CD1c-positive myeloid dendritic cell (primary cell): ENCODE results near the gene POU6F2.

ENCODE experiments used
- DNase-seq: peaks from one replicate; pipeline ENCODE4 v3.0.0-alpha.2; 2016; ENCODE audit errors: extremely low spot score

POU6F2 gene

DNA sequence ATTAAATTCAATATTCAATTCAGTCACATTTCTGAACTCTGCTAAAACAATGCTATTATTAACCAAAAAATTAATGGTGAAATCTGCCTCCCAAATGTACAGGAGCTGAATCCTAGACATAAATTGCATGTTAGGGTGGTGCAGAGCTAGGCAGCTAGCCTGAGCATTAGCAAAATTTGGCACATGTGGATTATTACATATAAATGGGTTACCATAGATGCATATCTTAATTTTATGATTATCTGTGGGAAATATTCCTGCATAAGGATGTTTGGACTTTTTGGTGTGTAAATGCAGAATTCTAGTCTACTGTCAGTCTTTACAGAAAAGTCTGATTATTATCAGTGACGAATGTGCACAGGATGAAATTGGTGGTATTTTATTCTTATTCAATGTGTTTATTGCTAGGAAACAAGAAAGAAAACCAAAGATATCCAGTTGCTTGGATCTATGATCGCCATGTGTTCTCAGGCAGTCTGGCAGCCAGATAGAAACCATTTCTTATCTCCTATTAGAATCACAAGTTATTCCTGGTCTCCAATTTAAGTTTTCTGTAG, 150.7 kb downstream of the POU6F2 start:
- DNase-seq, result no peak

DNA sequence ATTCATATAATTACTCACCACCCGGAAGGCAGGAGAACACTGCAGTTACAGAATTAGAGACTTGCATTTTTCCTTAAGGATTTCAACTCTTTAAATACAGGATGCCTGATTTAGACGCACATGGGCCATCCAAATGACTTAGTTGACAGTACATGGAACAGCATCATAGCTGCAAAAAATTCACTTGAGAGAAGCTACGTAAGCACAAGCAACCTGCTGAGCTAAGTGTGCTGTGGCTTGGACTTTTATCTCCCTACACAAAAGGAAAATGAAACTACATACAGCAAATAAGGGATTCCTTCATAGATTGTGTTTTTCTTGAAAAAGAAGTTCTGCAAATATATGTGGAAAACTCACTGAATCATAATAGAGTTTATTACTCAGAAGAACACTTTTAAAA, 152.6 kb downstream of the POU6F2 start:
- DNase-seq, result no peak

DNA sequence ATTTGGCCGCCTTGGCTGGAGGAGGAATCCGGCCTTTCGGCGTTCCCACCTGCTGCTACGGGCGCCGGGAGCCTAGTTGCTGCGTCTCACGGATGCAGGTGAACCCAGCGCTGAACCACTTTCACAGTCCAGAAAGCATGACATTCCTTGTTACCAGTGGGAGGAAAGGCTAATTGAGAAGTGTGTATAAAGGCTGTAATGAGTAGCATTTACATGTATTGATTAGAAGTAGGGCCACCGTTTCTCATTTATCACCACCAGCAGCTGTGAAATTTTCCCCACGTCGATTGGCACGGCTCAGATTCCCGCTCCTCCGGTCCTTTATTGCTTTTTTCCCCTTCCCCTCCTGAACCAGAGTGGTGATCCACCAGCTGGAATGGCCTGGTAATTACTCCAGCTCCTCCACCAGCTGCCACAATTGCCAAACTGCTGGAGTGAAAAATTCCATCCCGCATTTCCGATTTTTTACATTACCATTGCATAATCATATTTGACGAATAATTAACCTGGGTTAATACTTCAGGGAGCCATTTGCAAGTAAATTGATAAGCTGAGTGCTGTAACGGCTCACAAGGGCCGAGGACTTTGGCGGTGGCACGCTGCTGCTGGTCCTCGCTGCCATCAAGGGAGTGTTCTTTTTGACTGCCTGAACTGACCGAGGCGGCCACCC, 153.3 kb downstream of the POU6F2 start:
- DNase-seq, result no peak

DNA sequence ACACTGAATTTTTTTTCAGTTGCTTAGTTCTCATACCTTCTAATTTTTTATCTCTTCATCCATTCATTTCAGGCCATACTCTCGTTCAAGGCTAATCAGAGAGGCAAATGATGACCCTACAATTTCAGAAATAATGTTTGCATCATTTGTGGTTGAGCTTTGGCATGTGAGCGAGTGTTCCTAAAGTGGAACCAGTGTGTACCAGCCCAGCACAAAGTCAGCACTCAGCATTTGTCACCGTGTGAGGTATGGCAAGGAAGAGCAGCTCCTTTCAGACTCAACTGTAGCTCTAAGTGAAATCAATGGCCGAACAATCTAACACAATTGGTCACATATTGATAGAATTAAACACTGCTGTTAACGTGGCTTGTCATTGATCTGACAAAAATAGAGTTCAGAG, 154.6 kb downstream of the POU6F2 start:
- DNase-seq, result no peak

DNA sequence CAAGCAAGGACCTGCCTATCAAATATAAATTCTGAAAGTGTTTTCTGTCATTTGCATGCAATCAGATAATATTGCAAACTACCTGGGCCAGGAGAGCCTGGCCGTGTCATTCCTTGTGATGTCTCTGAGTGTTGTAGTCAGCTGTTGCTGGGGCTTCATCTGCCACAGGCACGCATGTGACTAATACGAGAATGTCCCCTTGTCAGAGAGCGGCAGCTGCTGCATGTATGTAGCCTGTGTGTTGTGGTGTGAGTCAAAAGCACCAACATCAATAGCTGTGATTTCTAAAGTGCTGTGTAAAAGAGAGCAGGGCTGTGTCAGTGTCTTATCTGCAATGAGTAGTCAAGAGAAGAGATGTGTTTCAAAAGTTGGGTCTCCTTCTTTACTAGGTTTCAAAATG, 155.4 kb downstream of the POU6F2 start:
- no peak for DNase-seq

DNA sequence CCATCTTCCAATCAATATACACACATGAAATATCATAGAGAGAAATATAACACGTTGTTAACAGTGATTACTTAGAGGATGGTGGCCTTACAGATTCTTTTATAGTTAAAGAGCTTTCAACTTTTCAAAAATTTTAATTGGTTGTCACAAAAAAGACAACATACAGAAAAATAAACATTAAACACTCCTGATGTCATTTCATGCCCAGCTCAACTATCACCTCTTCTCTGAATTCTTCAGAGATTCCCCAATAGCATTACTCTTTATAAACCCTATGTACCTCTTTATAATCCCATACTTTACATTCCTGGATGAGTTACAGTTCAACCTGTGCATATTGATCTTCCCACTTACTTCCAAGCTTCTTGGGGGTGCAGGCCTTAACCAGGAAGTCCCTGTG, 159.8 kb downstream of the POU6F2 start:
- DNase-seq, result no peak

DNA sequence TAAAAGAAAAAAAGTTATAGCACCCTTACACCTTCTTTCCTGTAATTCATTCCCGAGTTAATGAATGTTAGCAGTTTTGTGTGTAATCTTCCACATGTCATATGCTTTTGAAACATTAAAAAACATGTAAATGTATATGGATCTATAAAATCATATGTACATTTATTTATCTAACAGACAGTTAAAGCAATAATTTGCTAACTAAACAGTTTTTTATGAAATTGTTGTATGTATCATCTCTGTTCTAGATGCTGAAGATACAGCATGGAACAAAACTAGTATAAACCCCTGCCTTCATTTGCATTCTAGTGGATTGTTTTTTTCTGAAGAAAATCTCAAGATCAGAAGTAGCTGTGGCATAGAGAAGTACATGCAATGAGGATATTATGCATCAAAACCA, 165.0 kb downstream of the POU6F2 start:
- no peak for DNase-seq

DNA sequence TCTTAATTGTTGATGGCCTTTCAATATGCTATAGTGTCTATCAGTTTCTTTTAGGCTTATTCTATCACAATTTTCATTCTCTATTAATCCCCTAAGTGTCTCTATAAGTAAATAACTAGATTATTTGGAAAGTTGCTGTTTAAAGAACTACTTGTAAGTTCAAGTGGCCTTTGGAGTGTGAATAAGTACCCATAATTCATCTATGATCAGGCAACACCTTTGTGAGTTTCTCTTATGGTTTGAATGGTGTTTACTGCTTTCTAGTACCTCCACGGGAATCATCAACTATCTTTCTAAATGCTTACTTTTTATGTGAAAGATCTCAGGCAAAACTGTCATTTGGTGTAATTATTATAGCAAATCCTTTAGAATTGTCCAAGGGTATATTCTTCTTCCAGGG, 166.7 kb downstream of the POU6F2 start:
- DNase-seq, result no peak

DNA sequence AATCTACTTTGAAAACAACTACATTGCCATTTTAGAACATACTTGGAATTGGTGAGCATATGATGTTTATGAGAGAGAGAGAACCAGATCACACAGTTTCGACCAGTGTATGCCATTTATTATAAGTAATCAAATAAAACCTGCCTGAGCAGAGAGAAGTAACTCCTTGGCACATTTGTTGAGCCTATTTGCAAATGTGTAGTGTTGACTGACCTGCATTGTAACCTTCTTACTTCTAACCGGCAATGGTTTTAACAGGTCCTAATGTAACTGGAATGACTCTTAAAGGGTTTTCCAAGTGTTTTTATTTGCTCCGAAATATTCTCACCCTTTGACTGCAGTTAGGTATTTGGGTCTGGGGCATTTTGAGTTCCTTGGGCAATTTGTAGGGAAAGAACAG, 167.6 kb downstream of the POU6F2 start:
- DNase-seq, result no peak

DNA sequence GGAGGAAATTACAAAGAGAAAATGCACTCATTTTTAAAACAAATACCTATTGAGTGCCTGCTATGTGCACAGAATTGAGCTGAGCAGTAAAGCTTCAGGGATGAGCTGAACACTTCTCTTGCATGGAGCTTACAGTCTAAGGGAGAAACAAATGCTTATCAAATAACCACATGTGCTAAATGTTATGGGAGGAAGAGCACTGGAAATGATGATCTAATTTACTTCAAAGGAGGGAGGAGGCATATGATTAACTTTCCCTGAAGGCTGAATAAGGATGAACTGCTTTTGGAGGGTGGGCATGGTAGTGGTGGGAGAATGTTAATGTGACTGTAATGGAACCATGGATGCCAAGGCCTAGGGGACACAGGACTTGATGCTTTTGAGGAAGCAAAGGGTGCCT, 168.2 kb downstream of the POU6F2 start:
- no peak for DNase-seq

DNA sequence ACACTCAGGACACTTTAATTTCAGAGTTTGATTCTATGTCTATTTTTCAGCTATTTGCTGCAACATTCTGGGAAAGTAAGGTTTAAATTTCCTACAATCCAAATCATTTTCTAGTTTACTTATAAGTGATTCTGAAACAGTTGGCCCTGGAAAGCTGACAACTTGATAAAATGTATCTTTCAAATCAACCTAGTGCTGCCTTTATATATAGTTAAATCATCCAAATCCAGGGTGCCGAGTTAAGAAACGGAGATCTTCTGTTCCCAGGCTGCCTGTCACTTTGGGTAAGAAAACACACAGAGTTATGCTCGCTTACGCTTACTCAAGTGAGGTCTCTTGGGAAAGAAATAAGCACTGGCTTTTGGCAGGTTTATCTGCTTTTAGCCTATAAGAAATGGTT, 175.0 kb downstream of the POU6F2 start:
- no peak for DNase-seq

DNA sequence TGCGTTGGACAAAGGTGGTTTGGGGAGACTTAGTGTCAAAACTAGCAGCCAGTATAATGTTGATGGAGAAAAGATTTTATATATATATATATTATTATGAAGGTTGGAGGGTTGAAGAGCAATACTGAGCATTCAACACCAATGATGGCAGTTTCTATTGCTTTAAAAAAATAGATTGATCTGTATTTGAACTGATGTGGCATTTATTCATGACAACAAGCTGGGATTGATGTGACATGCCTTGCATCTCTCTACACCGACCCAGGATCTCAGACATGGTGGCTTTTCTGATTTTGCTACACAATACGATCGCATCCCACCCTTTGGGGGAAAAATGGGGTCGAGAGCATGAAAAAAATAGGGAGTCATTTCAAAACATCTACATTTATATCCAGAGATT, 175.4 kb downstream of the POU6F2 start:
- no peak for DNase-seq

DNA sequence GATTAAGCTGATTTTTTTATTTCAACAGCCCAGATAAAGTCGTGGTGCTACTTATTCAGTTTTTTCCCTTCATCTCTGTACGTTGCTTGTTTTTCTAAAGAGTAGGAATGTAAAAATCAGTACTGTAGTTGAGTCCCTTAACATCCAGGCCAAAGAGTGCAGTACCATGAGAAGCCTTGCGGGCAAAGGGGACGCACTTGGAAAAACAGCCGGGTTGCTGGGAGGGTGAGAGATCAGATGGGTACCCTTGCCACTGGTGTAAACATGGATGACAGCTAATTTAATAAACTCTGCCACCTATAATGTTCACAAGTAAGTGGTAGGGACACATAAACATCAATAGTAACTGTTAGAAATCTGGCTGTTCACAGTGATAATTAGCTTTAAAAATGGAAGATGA, 175.9 kb downstream of the POU6F2 start:
- DNase-seq, result no peak

DNA sequence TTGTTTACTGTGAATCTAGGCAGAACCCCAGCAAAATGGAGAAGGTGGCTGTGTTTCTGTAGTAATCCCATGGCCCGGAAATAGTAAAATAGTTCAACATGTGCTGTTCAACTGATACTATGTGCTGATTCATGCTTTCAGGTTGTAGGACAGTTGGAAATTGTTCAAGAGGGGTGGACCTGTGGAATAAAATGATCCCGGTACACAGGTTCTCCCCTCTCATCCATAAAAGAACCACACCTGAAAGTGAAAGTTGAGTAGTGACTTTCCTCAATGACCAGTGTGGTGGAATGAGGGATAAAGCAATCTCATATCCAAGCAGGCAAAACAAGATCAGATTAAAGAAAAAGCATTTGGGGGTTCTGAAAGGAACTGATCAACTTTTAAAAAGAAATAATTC, 177.1 kb downstream of the POU6F2 start:
- DNase-seq, result no peak

DNA sequence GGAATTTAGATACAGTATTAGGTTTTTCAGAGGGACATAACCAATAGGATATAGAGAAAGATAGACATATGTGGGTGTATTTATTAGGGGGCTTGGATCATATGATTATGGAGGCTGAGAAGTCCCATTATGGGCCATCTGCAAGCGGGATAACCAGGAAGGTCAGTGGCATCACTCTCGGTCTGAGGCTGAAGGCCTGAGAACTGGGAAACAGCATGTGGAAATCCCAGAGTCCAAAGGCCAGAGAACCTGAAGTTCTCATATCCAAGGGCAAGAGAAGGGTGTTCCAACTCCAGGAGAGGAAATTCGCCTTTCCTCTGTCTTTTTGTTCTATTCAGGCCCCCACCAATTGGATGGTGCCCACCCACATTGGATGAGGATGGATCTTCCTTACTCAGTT, 180.7 kb downstream of the POU6F2 start:
- DNase-seq, result no peak

DNA sequence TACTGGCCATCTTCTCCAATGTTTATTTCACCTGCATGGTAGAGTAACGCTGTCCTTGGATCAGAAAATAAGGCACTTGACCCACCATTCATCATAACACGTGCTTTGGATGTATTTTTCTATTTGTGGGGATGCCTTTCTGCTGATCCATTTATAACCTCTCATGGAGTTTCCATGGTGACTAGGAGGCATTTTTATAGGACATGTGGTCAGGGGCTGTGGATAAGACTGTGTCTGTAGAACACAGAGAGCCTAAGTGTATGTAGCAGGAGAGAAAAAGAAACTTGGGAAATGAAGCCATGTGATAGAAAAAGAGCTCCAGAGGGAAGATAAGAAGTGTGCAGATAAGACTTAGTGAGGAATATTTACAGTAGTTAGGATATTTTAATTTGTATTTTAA, 184.2 kb downstream of the POU6F2 start:
- DNase-seq, result no peak

DNA sequence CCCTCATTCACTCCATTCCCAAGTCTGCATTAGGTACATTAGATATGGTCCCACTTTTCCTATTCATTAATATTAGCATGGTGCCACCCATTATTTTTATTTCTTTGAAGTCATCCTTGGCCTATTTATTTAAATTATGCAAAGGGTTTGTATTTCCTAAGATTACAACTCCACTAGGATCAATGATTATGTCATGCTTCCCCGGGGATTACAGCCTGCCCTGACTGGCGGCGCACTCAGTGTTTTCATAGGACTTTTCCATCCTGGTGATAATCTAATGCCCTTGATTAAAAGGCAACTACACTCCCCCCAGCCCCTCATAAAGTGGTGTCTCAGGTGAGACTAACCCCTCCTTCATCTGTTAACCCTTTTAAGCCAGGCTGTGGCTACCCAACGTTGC, 187.2 kb downstream of the POU6F2 start:
- DNase-seq, result no peak

DNA sequence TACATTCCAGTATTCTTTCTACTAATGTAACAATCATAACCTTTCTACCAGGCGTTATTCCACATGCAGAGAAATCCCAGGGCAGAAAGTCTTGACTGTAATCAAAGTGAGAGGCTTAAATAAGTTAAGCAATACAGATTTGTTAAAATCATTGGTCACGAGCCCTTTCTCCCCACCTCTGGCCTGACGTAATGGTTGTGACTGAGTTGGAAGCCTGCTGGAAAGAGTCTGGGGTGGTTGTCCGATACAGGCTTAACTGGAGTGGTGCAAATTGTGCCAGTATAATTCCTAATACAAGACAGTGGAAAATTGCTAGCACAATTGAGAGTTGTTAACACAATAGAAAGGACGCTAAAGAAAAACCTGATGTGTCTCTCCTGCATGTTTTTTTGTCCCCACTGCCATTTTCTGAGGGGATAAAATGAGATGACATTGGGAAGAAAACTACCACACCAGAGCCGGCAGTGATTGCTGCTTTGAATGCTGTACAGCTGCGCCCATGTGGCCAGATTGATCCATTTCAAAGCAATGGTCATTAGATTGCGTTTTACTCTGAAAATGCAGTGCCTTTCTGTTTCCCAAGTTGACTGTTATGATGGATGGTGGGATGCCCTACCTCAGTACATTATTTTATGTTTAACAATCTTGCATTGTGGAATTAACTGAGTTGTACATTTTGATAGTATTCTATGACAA, 190.8 kb downstream of the POU6F2 start:
- no peak for DNase-seq

DNA sequence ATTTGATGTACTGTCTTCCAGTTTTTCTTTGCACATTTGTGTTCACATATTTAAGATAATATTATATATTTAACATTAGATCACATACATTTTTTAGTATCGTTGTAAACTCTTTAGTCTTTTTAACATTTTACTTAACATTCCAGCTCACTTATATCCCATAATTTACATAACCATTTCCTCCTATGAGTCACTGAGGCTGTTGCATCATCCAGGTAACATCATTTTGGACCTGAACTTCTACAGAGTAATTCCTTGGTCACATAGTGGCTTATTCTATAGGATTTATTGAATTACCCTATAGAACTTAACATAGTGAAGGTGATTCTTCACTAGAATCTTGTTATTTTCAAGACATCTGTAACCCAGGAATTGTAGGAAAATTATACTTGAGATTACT, 194.4 kb downstream of the POU6F2 start:
- no peak for DNase-seq

DNA sequence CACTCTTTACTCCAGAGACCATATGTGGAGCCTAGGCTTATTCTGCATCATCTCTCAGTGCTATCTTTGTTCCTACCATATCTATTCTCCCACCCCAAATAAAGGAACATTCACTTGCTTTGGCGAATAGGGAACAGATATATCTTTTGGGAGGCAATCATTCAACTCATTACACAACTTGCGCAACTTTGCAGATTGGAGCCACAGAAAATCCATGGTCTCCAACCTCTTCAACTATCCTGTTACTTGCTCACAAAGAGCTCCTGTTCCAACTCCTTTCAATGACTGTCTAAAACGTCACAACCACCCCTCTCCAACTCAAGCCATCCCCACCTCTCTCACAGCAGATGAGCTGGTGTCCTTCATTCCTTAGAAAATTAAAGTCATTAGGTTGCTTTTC, 203.7 kb downstream of the POU6F2 start:
- no peak for DNase-seq

DNA sequence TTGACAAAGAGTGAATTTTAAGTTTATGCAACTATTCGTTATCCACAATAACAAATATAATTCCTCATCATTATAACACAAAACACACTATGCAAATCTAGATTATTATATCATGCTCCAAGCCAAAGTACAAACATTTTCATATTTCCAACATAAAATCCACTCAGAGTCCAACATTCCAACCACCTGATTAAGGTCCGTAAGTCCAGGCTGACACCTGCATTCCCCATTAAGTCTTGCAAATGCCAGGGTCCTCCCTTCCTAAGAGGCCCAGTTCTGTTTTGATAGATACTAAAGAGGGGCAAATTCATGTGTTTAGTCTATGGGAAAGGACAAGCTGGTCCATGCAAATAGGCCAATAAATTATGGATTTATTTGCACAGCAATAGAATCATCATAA, 206.1 kb downstream of the POU6F2 start:
- no peak for DNase-seq

DNA sequence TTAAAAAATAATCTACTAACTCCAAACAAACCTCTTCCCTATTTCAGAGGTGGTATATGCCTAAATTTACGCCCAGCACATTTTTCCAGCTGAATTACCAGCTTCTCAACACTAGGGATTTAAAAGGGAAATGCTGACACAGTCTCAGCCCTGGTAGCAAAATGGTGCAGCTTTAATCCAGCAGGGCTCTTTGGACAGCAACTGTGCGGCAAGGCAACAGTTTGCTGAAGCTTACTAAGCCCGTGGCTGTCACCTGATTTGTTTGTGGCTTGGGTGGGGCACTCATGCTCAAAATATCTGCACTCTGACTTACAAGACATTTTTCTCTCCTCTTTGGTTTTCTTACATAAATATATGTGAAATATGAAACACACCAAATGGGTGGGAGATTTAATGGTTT, 206.7 kb downstream of the POU6F2 start:
- DNase-seq, result no peak

DNA sequence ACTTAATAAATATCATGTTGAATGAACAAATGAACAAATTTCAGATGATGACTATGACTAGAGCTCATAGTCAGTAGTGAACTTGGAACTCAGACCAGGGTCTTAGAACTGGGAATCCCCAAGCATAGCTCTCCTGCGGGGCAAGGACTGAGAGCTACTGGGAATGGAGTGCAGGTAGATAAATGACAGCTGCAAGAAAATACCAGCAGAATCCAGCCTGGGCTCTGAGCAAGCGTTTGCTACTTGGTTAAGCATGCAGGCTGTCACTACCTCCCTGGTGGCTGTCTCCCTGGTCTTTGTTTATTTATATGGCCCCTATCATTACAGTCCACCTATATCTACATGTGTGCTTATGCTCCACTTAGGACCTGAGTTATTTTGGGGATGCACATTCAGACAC, 208.4 kb downstream of the POU6F2 start:
- no peak for DNase-seq

DNA sequence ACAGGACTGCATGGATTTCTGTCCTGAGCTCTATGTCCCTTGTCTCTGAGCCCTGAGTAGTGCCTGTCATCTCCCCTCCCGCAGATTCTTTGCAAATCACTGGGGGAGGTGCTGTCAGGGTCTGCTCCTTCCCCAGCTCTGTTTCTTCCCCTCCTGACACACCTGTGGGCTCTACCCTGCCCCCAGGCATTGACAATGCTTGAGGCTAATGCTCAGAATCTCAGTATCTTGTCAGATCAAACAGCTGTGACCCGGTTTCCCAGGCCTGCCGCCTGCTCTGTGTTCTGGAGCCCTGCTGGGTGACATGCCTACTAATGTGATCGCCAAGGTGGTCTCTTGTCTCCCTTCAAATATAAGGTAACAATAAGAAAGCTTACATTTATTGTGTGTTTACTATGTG, 209.0 kb downstream of the POU6F2 start:
- no peak for DNase-seq
